ENCODE measurements around the gene PWWP2B.

Gene PWWP2B

DNA sequence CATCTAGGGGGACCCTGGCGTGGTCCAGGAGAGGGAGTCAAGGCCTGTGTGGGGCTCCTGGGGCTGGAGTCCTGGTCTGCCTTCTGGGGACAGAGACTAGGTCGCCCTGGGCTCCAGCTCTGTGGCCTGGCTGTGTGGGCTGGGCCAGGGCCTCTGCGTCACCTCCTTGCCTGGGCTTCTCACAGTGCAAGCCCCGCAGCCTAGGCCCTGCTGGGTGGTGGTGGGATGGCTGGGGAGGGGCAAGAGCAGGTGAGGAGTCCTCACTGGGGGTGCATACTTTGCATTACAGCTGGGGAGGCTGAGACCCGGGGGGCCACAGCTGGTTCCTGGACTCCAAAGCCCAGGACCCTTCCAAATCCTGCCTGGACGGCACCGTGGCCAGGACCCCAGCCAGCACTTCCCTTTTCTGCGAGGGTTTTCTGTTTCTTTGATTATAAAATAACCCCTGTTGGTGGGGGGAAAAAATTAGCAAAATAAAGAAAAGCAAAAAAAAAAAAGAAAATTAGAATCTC, 23.5 kb downstream of the PWWP2B start:
- DNase-seq: no peak

DNA sequence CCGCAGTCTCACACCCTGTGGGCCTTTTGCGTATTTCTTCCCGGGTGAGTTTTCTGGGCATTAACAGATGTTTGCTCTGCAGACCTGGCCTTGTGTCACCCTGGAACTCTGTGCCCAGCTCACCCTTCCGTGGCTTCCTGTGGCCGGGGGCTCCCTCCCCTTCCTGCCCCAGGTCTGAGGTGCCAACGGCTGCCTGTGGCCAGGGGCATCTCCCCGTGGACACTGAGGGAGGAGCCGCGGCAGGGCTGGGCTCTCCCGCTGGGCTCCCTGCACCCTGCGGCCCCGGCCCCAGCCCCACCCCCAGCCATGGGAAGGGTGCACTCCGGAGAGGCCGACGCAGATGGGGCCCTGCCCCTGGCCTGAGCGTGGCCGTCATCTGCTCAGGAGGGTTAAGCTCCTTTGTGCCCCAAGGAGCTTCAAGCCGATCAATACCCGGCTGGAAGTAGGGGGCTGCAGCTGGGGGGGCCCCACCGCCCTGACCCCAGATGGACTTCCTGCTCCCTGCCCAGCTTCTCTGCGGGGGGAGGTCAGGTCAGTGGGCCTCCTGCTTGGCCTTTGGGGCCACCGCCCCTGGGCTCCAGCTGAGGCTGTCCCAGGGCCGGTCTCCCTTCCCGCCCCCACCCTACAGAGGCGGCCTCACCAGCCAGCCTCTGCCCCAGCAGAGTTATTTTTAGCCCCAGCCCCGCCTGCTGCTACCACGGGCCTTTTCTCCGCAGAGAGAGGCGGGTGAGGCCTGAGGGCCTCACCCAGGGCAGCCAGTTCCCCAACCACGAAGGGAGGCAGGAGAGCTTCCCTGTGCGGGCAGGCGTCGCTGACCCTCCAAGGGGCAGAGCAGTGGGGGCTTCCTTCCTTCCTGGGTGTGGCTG, 24.2 kb downstream of the PWWP2B start:
- DNase-seq: no peak

DNA sequence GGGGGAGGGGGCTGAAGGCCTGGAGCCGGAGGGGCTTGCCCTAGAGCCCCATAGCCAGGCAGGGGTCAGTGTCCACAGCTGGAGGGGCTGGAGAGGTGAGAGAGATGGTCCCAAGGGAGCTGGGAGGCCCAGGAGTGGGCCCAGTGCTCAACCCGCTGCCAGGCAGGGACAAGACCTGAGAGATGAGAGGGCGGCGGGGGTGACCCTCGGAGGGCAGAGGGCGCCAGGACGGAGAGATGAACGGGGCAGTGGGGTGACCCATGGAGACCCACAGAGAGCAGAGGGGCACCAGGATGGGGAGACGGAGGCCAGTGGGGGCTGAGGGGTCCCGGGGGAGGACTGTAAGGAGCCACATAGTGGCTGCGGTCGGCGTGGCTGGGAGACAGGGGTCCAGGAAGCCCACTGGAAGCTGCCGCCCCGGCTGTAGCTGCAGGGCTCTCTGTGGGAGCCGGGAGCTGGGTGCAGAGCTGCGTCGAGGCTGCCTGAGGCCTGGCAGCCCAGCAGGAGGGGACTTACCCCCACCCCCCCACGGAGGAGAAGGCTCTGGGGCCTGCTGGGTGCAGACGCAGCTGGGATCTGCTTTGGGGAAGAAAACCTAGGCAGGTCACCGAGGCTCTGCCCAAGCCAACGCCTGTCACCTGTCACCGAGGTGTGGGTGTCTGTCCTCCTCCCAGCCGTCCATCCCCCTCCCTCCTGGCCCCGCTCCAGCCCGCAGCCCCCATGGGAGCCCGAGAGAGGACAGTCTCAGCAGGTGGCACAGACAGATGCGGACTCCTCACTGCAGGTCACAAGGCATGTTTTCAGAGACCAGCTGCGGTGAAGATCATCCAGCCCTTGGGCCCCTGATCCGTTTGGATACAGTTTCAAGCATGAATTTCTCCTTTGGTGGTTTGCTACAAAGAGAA, 25.1 kb downstream of the PWWP2B start:
- DNase-seq: no peak

DNA sequence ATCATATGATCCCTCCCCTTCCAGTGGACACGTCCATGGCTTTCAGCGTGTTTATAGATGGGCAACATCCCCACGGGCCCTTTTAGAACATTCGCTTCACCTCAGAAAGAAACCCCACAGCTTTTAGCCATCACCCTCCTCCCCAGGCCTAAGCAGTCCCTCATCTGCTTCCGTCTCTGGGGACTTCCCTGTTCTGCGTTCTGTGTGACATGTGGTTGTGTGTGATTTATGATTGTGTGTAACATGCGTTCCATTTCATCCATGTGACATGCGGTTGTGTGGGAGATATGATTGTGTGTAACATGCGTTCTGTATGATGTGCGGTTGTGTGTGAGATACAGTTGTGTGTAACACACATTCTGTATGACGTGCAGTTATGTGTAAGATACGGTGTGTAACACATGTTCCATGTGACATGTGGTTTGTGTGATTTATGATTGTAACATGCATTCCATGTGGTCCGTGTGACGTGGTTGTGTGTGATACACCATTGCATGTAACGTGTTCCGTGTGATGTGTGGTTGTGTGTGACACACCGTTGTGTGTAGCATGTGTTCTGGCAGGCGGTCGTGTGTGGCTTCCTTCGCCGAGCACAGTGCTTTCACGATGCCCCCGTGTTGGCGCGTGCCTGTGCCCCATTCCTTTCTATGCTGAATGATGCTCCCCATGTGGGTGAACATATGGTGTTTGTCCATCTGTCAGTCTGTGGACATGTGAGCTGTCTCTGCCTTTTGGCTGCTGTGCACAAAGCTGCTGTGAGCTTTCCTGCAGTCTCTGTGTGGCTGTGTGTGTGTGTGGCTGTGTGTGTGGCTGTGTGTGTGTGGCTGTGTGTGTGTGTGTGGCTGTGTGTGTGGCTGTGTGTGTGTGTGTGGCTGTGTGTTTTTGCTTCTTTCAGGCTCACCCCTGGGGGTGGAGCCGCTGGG, 26.2 kb downstream of the PWWP2B start:
- DNase-seq: no peak

DNA sequence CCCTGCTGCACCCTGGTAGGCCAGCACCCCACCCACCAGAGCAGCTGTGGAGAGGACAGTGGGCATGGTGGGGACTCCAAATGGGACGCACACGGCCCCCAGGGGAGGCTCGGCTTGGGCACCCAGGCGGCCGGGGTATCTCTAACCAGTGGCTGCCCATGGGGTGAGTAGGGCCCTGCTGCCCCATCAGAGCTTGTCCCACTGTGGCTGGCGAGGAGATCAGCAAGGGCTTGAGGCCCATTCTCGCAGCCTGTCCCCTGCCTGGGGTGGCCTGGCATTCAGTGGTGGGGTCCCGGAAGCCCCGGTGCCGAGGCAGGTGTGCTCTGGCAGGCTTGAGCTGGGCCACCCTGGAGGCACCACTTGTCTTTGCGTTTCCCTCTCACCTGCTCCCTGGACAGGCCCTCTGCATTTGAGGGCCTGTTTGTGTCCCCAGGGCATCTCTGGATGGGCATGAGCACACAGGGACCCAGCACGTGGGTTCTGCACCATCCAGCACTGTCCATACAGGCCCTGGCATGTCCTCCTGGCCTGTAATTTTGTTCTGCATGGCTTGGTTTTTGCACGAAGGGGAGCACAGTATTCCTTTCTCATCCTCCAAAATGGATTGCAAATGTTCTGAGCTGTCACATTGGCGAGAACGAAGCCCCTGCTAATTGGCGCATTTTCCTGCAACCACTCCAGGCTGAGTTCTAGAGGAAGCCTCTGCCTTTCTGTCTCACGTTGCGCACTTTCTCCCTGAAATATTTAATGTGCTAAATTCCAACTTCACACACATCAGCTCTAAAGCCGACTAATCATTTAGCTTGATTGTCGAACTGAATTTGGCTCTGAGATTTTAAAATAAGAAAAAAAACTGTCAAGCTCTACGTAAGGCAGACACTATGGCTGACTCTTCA, 27.2 kb downstream of the PWWP2B start:
- DNase-seq: no peak

DNA sequence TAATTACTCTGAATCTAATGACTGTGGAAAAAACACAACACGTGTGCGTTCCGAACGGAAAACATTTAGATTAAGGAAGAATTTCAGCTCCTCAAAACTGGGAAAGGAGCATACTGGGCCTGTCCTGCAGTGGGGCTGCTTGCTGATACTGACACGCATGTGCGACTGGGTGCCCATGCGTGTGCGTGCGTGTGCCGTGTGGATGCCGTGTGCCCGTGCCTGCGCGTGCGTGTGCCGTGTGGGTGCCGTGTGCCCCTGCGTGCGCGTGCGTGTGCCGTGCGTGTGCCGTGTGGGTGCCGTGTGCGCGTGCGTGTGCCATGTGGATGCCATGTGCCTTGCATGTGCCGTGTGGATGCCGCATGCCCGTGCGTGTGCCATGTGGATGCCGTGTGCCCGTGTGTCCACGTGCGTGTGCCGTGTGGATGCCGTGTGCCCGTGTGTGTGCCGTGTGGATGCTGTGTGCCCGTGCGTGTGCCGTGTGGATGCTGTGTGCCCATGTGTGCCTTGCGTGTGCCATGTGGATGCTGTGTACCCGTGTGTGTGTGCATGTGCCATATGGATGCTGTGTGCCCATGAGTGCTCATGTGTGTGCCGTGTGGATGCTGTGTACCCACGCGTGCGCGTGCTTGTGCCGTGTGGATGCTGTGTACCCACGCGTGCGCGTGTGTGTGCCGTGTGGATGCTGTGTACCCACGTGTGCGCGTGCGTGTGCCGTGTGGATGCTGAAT, 28.2 kb downstream of the PWWP2B start:
- DNase-seq: no peak

DNA sequence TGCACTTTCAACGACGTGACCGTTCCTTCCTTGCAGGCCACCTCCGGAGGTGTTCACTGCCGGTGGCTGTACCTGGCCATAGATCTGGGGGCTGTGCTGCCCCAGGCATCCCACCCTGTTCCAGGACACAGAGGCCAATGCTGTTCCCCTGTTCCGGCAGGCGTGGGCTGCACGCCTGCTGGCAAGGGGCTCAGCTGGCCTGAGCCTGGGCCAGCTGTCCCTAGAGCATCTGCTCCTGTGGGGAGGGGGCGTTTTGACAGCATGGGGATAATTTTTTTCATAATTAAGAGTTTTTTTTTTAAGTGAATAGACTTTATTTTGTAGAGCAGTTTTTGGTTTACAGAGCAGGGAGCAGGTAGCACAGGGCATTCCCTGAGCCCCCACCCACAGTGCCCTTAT, 28.8 kb downstream of the PWWP2B start:
- DNase-seq: no peak

DNA sequence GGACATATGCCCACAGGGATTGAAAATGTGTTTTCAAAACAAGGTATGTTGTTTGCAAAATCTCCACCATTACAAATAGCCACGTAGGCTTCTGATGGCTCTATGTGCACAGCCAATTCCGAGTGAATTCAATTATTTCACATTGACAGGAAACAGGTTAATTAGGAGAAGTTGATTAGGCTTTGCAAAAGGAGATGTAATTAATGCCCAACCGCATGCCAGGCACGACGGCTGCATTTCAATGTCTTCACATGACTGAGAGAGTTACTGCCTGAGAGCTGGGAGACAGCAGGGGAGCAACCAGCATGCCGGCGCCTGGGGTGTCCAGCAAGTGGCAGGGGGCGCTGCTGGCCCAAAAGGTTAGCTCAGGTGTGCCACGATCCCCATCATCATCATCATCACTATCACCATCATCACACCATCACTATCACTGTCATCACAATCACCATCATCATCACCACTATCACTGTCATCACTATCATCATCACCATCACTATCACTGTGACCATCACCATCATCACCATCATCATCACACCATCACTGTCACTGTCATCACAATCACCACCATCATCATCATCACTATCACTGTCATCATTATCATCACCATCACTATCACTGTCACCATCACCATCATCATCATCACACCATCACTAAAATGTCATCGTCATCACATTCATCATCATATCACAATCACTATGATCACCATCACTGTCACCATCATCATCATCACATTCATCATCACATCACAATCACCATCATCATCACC, 30.2 kb downstream of the PWWP2B start:
- DNase-seq: no peak

DNA sequence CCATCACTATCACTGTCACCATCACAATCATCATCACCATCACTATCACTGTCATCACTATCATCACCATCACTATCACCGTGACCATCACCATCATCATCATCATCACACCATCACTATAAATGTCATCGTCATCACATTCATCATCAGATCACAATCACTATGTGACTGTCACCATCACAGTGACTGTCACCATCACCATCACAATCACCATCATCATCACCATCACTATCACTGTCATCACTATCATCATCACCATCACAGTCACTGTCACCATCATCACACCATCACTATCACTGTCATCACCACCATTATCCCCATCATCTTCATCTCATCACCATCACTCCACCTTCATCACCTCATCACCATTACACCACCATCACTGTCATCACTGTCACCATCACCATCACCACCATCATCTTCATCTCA, 31.0 kb downstream of the PWWP2B start:
- DNase-seq: no peak

DNA sequence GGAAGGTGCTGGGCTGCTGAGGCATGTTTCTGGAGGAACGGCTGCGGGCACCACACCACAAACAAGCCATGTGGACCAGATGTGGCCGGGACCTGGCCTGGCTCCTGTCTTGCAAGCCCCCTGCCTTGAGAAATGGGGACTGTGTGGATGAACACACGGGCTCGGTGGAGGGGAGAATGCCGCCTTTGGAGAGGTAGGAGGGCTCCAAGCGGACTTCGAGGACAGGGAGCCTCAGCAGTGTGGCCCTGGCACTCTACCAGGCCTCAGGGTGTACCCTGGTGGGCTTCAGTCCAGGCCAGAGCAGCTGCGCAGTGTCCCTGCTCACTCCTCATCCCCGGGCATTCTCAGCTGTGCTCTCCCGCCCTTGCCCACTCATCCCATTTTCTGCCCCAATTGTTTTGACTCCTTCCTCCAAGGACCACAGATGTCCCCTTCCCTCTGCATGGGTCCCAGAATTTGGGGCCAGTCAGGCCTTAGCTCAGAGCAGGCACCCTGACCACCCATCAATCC, 31.5 kb downstream of the PWWP2B start:
- no peak for DNase-seq

DNA sequence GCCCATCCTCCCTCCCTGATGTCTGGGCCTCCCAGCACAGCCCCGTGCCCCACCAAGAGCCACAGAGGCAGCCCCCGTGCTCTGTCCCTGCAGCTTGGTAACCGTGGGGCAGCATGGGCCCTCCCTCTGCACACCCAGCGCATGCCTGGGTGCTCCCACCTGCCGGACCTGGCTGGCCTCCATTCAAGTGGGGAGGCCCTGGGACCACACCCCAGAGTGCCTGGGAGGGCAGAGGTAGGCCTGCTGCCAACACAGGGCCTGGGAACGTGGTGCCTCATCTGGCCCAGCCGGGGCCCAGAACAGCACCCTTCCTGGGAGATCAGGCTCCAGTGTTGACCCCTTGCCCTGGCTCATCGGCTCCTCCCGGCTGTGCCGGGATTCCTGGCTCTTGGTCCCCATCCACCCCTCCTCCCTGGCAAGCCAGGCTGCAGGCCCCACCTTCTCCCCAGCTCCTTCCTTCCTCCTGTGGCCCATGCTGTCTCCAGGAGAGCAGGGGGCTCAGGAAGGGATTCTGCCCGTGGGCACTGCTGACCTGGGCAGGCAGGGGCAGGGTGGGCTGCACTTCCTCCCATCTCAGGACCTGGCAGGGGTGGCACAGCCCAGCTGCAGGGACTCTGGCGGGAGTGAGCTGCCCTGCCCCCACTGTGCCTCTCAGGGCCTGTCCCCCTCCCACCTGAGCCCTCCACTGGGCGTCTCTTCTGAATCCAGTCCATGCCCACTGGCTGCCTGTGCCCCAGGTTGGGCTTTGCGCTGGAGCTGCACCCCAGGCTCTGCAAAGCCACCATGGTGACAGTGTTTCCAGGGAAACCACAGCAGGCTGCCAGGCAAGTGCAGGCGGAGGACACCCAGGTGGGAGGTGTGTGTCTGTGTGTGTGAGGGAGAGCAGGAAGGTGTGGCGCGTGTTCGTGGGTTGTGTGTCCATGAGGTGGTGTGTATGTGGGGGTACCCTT, 32.6 kb downstream of the PWWP2B start:
- peak; percentile 23 for DNase-seq

DNA sequence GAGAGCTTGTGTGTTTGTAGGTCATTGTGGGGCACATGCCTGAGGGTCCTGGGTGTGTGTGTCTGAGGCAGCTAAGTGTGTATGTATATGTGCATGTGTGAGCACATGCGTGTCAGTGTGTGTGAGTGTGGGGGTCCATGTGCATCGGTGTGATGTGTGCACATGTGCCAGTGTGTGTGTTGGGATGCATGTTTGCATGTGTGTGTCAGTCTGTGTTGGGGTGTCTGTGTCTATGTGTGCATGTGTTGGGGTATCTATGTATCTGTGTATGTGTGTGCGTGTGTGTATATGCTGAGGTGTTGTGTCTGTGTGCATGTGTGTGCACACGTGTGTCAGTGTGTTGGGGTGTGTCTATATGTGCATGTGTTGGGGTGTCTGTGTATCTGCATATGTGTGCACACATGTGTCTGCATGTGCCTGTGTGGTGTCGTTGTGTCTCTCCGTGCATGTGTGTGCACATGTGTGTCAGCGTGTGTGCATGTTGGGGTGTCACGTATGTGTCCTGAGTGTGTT, 33.3 kb downstream of the PWWP2B start:
- DNase-seq: no peak

DNA sequence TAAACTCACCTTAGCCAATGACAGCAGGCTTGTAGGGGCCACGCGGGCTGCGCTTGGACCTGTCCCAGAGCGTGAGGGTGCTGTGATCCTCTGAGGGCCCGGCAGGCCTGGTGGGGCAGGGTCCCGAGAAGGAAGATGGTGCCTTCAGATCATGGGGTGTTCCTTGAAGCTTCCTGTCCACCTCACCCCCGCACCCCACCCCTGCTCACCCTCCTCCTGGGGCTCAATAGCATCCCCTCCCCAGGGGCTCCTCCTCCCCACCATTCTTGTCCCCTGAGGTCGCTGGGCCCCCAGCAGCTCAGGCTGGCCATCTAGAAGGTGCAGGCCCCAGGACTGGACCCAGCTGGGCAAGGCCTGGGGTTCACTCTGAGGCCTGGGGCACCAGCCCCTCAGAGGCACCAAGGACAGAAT, 33.9 kb downstream of the PWWP2B start:
- DNase-seq: no peak

DNA sequence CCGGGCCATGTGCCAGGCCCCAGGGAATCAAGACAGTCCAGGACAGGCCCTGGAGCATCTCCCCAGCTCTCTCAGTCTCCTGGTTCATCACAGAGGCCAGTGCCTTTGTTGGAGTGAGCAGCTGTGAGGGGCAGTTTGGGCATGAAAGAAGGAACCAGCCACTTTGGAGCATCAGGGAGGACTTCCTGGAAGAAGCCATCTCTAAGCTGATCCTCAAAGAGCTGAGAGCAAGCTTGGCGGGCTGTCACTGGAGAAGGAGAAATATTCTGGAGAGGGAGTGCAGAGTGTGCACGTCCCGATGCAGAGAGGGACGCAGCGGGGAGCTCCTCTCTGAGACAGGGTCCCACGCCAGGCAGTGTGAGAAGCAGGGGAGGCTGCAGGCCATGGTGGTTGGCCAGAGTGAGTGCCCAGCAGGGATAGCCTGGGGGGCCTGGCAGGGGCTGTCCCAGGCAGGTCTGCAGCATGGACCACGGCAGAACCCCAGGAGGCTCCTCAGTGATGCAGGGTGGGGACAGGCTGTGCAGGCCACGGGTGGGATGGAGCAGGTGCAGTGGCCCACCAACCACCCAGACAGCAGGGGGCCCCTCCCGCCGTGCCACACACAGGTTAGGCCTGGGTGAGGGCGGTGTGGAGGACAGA, 34.7 kb downstream of the PWWP2B start:
- DNase-seq: no peak

DNA sequence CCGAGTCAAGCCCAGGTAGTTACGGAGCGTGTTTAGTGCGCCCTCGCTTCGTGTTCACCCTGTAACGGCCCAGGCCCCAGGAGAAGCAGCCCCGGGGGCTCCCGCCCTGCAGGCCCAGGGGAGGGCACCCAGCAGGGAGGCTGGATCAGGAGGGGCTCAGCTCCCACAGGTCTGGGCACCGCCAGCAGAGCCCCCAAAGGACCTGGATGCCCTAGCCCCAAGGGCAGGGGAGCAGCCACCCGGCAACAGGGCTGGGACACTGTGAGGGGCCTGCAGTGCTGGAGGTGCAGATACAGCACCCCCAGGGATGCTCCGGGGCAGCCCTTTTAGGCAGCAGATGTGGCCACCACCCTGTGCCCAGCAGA, 35.2 kb downstream of the PWWP2B start:
- DNase-seq: no peak

DNA sequence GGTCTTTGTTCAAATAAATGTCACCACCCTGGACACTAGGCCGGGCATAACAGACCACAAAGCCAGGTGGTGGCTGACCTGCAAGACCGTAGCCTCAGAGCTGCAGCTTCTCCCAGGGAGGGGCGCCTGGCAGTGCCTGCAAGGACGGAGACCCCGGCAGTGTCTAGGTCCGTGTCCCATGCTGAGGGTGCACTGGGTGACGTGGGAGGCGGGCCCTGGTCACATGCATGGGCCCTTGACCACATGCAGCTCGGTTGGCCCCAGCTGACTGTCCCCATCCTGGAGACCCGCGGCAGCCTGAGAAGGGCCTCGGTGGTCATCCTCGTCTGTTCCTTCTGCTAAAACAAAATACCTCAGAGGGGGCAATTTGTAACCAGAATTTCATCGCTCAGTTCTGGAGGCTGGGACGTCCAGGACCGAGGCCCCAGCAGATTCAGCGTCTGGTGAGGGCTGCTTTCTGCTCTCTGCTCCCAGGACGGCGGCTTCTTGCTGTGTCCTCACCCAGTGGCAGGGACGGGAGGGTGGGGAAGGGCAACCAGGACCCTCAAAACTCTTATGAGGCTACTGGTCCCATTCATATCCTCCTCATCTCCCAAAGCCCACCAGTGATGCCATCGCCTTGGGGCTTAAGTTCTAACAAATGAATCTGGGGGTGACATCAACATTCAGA, 36.8 kb downstream of the PWWP2B start:
- no peak for DNase-seq

DNA sequence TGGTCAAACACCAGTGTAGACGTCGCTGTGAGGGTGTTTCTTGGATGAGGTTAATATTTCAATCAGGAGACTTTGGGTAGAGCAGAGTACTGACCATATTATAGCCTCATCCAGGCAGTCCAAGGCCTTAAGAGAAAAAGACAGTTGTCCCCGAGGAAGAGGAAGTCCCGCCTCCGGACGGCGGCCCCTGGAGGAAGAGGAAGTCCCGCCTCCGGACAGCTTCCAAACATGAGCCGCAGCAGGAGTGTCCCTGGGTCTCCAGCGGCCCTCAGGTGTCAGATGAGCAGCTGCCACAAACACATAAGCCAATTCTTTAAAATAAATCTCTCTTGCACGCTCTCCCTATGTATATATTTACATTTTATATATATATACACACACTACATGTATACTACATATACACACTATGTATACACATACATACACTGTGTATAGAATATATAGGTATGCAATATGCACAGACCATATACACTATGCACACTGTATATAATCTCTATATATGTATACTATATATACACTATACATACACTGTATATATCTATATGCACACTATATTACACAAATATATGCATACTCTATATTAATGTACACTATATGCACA, 37.5 kb downstream of the PWWP2B start:
- no peak for DNase-seq

Measured in NCI-H2029 (cell line).